MG63 (cell line): ENCODE data around the gene SERPINF2. TPM values are rescaled to one million over a fixed set of nuclear protein-coding genes. Genes with fewer than 3 reads are reported as not detected.
"Not testable (repeated sequence)": the region's sequence is repeated elsewhere in the genome, so short reads cannot be mapped to it uniquely, and the experiment has no call there.

Source experiments
- DNase-seq: peaks from one replicate; pipeline ENCODE4 v3.0.0-alpha.2; 2020
- H3K27me3 ChIP-seq: fragments of 250-450 bp; sonication (Bioruptor Pico); 2 replicates; pipeline ENCODE4 v1.5.1; 2020; ENCODE audit warnings: mild to moderate bottlenecking, moderate library complexity
- H3K36me3 ChIP-seq: fragments of 250-450 bp; sonication (Bioruptor Pico); 2 replicates; pipeline ENCODE4 v1.5.1; 2020; ENCODE audit warnings: mild to moderate bottlenecking, moderate library complexity
- H3K4me3 ChIP-seq: fragments of 250-450 bp; sonication (Bioruptor Pico); 2 replicates; pipeline ENCODE4 v1.5.1; 2020; ENCODE audit warnings: mild to moderate bottlenecking, moderate library complexity
- H3K9me3 ChIP-seq: fragments of 250-450 bp; sonication (Bioruptor Pico); 2 replicates; pipeline ENCODE4 v1.5.1; 2020; ENCODE audit warnings: mild to moderate bottlenecking, moderate library complexity
- total RNA-seq: library from RNA; depleted of rRNA; stranded (reverse); fragments of >200 nt; shearing (Covaris generic); gene quantifications from 2 replicates; pipeline ENCODE4 v1.2.3, GENCODE V29; 2014; ENCODE audit warnings: low replicate concordance

The SERPINF2 gene
- total RNA-seq, 1 experiment from 2014 or later, result not detected

DNA sequence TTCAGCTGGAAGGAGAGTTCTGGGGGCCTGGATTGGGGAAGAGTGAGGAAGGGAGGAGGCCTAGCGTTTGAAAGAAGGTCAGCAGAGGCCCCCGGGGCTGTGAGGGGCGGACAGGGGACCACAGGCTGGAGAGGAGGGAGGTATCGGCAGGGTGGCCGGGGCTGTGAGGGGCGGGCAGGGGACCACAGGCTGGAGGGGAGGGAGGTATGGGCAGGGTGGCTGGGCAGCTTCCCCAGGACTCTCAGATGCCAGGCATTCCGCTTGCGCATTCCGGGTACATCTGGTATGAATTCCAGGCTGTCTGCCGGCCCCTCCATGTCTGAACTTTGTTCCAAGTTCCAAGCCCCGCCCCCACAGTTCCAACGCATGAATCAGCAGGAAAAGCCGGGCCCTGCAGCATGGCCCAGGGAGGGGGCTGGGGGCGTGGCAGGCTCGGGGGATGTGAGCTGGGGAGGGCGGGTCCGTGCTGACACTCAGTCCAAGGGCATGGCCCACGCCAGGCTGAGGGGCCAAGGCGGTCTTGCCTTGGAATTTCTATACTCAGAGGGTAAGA, 28.2 kb upstream of the SERPINF2 start:
- H3K27me3 ChIP-seq, result no peaks in the 10 kb centered on the region
- peak overlapping the region; percentile 69 for H3K4me3 ChIP-seq
- H3K9me3 ChIP-seq, result no peaks in the 10 kb centered on the region
- peak; percentile 97 for DNase-seq
- peaks cover 32% of the 10 kb centered on the region for H3K36me3 ChIP-seq

DNA sequence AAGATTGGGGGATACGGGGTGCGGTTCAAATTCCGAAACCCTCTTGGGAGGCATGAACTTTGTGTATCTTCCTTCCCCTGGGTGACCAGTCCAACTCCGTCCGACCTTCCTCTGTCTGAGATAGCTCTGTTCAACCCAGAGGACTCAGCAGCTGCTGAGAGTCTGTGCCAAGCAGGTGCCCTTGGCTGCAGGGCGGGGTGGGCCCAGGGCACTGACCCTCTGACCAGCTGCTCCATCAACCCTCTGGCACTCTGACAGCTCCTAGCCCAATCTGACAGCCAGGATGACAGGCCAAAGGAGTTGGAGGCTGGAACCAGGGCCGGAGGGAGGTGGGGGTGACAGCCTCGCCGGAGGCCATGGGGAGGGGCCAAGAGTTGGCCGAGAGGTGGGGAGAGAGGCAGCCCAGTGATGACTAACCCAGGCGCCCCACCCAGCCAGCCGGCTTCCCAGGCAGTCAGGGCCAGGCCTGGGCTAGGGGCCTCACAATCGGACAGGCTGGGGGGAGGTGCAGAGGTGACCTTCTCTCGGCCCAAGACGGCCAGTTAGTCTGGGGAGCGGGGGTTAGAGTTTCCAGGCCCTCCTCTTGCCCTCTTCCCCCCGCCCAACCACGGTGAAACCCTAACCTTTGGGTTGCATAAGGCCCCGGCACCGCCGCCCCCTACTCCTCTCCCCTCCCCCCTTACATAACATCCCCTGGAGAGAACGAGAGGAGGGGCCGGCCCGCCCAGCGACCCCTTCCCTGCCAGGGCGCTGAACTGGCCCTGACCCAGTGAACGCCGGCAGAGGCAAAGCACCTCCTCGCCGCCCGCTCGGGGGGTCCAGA, 27.5 kb upstream of the SERPINF2 start:
- peak; percentile 95 for DNase-seq
- Histone ChIP-seq H3K27me3 (no peaks in the 10 kb centered on the region), H3K36me3 (peaks cover 32% of the 10 kb centered on the region), H3K4me3 (peak overlapping the region; percentile 69), H3K9me3 (no peaks in the 10 kb centered on the region)

- Histone ChIP-seq H3K36me3 (peaks cover 32% of the 10 kb centered on the region), H3K4me3 (peak overlapping the region; percentile 69), H3K27me3 (no peaks in the 10 kb centered on the region), H3K9me3 (no peaks in the 10 kb centered on the region)
- no peak for DNase-seq
Measured at GRCh38 chr17:1715803-1716075, 26.9 kb upstream of the SERPINF2 start.

- Histone ChIP-seq H3K27me3 (no peaks in the 10 kb centered on the region), H3K36me3 (peaks cover 32% of the 10 kb centered on the region), H3K4me3 (peak overlapping the region; percentile 69), H3K9me3 (no peaks in the 10 kb centered on the region)
- peak; percentile 99 for DNase-seq
Measured at GRCh38 chr17:1716076-1716911, 26.4 kb upstream of the SERPINF2 start.

GRCh38 chr17:1716912-1717695, 25.6 kb upstream of the SERPINF2 start:
- H3K4me3 ChIP-seq, result peak overlapping the region; percentile 60
- peak; percentile 91 for DNase-seq

GRCh38 chr17:1718362-1719165, 24.1 kb upstream of the SERPINF2 start:
- H3K36me3 ChIP-seq, result peaks cover 12% of the 10 kb centered on the region
- H3K9me3 ChIP-seq, result no peaks in the 10 kb centered on the region
- H3K4me3 ChIP-seq, result no peak overlapping the region
- no peak for DNase-seq
- H3K27me3 ChIP-seq, result no peaks in the 10 kb centered on the region

More at GRCh38 chr17:1716912-1717695, 25.6 kb upstream of the SERPINF2 start:
- no peaks in the 10 kb centered on the region for H3K27me3 ChIP-seq
- H3K9me3 ChIP-seq, result no peaks in the 10 kb centered on the region
- H3K36me3 ChIP-seq, result peaks cover 26% of the 10 kb centered on the region

DNA sequence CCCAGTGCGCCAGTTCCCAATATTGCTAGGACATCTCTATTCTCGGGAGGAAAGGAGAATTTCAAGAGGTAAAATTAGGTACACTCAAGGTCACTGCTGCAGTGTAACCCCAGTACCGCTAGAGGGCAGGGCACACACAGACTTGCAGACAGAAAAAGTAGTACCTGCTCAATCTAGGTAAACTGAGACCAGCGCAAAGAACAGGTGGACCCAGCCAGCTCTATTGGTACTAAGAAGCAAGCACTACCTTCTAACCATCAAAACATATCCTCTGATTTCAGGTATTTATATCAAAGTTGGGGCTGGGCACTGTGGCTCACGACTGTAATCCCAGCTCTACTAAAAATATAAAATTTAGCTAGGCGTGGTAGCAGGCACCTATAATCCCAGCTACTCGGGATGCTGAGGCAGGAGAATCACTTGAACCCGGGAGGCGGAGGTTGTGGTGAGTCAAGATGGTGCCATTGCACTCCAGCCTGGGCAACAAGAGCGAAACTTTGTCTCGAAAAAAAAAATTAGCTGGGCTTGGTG, 21.8 kb upstream of the SERPINF2 start:
- H3K4me3 ChIP-seq, result no peak overlapping the region
- DNase-seq, result no peak

DNA sequence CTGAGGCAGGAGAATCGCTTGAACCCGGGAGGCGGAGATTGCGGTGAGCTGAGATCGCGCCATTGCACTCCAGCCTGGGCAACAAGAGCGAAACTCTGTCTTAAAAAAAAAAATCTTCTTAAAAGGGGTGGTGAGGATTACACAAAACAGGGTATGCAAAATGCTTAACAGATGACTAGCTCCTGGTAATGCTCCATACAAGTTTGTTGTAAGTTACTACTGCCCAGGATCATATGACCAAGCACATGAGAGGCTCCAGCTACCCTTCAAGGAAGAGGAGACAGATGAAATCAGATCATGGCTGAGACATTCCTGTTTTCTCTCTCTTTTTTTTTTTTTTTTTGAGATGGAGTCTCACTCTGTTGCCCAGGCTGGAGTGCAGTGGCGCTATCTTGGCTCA, 20.6 kb upstream of the SERPINF2 start:
- not testable (repeated sequence) for H3K4me3 ChIP-seq, DNase-seq, H3K27me3 ChIP-seq

More for the DNA sequence above, 21.8 kb upstream of the SERPINF2 start:
- no peaks in the 10 kb centered on the region for H3K27me3 ChIP-seq
- H3K9me3 ChIP-seq, result no peaks in the 10 kb centered on the region
- no peaks in the 10 kb centered on the region for H3K36me3 ChIP-seq

GRCh38 chr17:1724351-1724868, 18.3 kb upstream of the SERPINF2 start, which contains the start of gene WDR81:
Gene WDR81, plus strand, starts transcription at chr17:1724704. Its CDS starts 256 bp downstream, at chr17:1724960.
- no peaks in the 10 kb centered on the region for H3K27me3 ChIP-seq
- no peaks in the 10 kb centered on the region for H3K9me3 ChIP-seq
- DNase-seq, result peak; percentile 87
- H3K36me3 ChIP-seq, result no peaks in the 10 kb centered on the region
- peak within 1 kb of the TSS; percentile 51 for H3K4me3 ChIP-seq

More for the DNA sequence above, 20.6 kb upstream of the SERPINF2 start:
- not testable (repeated sequence) for H3K36me3 ChIP-seq, H3K9me3 ChIP-seq

DNA sequence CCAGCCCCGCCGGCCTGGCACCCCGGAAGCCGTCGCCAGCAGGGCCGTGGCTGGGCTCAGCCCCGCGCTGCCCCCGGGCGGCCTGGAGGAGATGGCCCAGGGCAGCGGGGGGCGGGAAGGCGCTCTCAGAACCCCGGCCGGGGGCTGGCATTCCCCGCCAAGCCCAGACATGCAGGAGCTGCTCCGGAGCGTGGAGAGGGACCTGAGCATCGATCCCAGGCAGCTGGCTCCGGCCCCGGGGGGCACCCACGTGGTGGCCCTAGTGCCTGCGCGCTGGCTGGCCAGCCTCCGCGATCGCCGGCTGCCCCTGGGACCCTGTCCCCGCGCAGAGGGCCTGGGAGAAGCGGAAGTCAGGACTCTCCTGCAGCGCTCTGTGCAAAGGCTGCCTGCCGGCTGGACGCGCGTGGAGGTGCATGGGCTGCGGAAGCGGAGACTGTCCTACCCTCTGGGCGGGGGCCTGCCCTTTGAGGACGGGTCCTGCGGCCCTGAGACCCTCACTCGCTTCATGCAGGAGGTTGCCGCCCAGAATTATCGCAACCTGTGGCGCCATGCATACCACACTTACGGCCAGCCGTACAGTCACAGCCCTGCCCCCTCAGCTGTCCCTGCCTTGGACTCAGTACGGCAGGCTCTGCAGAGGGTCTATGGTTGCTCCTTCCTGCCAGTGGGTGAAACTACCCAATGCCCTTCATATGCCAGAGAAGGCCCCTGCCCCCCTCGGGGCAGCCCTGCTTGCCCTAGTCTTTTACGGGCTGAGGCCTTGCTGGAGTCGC, 17.6 kb upstream of the SERPINF2 start:
- no peaks in the 10 kb centered on the region for H3K27me3 ChIP-seq
- no peaks in the 10 kb centered on the region for H3K9me3 ChIP-seq
- no peak for DNase-seq
- H3K4me3 ChIP-seq, result peak overlapping the region; percentile 51
- no peaks in the 10 kb centered on the region for H3K36me3 ChIP-seq

DNA sequence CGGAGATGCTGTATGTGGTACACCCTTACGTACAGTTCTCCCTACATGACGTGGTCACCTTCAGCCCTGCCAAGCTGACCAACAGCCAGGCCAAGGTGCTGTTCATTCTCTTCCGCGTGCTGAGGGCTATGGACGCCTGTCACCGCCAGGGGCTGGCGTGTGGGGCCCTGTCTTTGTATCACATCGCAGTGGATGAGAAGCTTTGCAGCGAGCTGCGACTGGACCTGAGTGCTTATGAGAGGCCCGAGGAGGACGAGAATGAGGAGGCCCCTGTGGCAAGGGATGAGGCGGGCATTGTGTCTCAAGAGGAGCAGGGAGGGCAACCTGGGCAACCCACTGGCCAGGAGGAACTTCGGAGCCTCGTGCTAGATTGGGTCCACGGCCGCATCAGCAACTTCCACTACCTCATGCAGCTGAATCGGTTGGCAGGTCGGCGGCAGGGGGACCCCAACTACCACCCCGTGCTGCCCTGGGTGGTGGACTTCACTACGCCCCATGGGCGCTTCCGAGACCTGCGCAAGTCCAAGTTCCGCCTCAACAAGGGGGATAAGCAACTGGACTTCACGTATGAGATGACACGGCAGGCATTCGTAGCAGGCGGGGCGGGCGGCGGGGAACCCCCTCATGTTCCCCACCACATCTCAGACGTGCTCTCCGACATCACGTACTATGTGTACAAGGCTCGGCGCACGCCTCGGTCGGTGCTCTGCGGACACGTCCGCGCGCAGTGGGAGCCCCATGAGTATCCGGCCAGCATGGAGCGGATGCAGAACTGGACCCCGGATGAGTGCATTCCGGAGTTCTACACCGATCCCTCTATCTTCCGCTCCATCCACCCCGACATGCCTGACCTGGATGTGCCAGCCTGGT, 16.8 kb upstream of the SERPINF2 start:
- H3K27me3 ChIP-seq, result no peaks in the 10 kb centered on the region
- H3K9me3 ChIP-seq, result no peaks in the 10 kb centered on the region
- H3K4me3 ChIP-seq, result no peak overlapping the region
- no peaks in the 10 kb centered on the region for H3K36me3 ChIP-seq
- DNase-seq, result no peak

GRCh38 chr17:1726626-1727257, 15.9 kb upstream of the SERPINF2 start:
- no peak for DNase-seq
- H3K36me3 ChIP-seq, result no peaks in the 10 kb centered on the region
- H3K4me3 ChIP-seq, result no peak overlapping the region
- H3K9me3 ChIP-seq, result no peaks in the 10 kb centered on the region
- no peaks in the 10 kb centered on the region for H3K27me3 ChIP-seq

GRCh38 chr17:1727258-1727789, 15.3 kb upstream of the SERPINF2 start:
- DNase-seq, result no peak
- Histone ChIP-seq H3K9me3 (no peaks in the 10 kb centered on the region), H3K27me3 (no peaks in the 10 kb centered on the region), H3K36me3 (no peaks in the 10 kb centered on the region), H3K4me3 (no peak overlapping the region)
